Thoracic aorta endothelial cell (primary cell): Measurements from ENCODE around the gene TSSC4. TPM values are rescaled to one million over a fixed set of nuclear protein-coding genes. Genes with fewer than 3 reads are reported as not detected.

Source experiments
- small RNA-seq: library from RNA; depleted of rRNA; stranded (forward); fragments of <200 nt; gene quantifications from one replicate; pipeline ENCODE3, GENCODE V24; 2012
- total RNA-seq: library from RNA; depleted of rRNA; stranded (reverse); fragments of >200 nt; gene quantifications from 2 replicates; pipeline ENCODE4 v1.2.3, GENCODE V29; 2012

Gene TSSC4
- 28.5 and 34.7 TPM in 2 replicates for total RNA-seq

DNA sequence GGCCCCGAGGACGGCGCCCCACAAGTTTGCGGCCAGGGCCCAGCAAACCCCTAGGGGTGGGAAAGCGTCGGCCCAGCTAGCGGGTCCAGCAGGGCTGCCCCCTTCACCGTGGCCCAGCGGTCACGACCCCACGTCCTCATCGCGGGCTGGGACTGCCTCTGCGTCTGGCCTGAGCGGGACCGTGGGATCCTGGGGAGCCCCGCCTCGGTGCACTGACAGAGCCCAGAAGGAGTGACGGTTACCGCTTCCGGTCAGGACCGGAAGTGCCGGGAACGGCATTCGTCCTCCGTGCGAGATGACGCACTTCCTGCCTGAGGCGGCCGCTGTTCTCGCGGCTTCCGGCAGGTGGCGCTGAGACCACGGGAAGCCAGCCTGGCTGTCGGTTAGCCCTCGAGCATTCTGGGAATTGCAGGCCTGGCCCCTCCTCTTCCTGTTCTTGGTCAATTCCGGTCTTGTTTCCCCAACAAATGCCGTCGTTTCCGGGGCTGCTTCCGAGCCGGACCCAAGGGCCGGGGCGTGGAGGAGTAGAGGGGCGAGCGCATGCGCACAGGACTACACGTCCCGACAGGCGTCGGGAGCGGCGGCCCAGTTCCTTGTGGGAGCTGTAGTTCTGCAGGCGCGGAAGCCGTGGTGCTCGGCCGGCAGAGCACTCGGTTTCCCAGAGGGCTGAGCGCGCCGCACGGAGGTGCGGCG is at the start of gene TSSC4:
Gene TSSC4, plus strand, starts transcription at position 682 of the 693 bp plus-strand sequence. CDS start 1,884 bp downstream, outside the sequence.

DNA sequence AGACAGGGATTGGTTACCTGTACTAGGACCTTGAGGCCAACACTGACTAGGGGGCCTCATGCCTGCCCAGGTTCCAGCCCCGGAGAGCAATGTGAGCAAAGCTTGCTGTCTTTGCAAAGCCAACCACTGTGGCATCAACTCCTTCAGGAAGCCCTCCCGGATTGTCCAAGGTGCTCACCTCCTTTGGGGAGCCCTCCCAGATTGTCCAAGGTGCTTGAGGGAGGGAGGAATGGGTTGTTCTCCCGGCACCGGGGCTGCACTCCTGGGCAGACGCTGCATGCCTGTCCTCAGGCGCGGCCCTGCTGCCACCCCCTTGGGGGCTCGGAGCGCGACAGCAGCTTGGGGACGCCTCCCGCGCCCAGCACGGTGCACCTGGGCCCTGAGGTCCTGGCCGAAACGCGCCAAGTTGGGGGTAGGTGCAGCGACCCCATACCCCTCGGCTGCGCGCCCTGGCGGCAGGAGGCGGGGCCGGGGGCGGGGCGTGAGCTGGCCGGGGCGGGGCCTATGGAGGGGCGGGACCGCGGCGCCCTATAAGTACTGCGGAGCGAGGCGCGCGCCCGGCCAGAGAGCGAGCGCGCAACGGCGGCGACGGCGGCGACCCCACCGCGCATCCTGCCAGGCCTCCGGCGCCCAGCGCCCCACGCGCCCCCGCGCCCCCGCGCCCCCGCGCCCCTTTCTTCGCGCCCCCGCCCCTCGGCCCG is 23.6 kb upstream of the TSSC4 start, which contains the start of gene CD81:
Gene CD81, plus strand, starts transcription at position 560 of the 701 bp plus-strand sequence. CDS start 240 bp downstream, outside the sequence.

DNA sequence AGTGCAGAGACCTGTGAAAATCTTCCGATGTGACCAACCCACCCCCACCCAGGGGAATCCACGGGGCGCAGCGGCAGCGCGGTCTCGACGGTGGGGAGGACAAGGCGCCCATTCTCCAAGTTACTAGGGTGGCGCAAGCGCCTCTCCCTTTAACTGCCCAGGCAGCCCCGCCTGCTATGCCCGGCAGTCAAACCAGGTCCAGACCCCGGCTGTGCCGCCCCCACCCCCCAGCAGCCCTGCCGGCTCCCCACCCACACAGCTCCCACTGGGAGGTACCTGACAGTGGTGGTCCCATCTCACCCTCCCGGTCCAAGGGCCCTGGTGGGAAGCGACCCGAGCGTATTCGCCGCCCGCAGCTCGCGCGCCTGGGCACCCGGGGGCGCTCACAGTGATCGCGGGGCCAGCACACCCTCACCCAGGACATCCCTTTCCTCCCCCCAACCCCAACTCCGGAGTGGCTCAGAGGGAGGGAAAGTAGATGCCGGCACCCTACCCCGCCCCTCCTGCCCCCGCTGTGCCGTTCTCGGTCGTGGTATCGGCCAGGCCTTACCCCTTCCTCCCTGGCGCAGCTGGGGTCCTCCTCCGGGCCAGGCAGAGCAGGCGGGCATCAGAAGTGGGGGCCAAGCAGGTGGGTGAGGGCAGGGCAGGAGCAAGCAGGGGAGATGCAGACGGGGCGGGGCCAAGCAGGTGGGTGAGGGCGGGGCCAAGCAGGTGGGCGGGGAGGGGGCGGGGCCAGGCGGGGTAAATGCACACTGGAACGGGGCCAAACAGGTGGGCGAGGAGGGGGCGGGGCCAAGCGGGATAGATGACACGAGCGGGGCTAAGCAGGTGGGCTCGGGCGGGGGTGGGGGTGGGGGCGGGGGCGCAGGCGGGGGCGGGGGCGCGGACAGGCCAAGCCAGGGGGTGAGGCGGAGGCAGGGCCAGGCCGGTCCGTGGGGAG is 43.6 kb downstream of the TSSC4 start, which contains the start of gene TRPM5:
Gene TRPM5, minus strand, starts transcription at position 634 of the 940 bp plus-strand sequence. CDS start 21,478 bp downstream, outside the sequence.

DNA sequence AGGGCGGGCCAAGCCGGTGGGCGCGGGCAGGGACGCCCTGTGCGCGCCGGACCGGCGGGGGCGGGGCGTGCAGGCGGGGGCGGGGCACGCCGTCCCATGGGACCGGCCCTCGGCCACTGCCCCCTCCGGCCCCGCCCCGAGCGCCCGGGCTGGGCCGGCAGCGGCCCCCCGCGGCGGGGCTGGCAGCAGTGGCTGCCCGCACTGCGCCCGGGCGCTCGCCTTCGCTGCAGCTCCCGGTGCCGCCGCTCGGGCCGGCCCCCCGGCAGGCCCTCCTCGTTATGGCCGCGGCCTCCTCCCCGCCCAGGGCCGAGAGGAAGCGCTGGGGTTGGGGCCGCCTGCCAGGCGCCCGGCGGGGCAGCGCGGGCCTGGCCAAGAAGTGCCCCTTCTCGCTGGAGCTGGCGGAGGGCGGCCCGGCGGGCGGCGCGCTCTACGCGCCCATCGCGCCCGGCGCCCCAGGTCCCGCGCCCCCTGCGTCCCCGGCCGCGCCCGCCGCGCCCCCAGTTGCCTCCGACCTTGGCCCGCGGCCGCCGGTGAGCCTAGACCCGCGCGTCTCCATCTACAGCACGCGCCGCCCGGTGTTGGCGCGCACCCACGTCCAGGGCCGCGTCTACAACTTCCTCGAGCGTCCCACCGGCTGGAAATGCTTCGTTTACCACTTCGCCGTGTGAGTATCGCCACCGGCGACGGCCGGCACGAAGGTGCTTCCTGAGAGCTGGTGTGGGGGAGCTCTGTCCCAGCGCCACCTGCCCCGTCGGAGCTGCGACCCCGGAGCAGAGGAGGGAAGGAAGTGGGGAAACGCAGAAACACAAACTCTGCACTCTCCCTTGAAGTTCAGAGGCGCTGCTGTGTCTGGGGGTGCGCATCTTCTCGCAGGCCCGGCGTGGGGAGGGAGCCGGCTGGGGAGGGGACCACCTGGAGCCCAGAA is 44.5 kb downstream of the TSSC4 start, which contains the start of gene KCNQ1:
Gene KCNQ1, plus strand, starts transcription at position 188 of the 925 bp plus-strand sequence. Its CDS starts 91 bp downstream, at position 279.

Small RNA genes lying within 50 kb of the gene (small RNA-seq; reads per million reads assigned to genes)
- not detected for gene RF00019

Other genes with a start within 250 kb of the TSSC4 start
- not detected in 2 replicates for gene INS, start 239.5 kb upstream of the TSSC4 start, total RNA-seq
- gene TH, start 228.9 kb upstream of the TSSC4 start, total RNA-seq: not detected in 2 replicates
- gene ASCL2, start 130.2 kb upstream of the TSSC4 start, total RNA-seq: not detected in 2 replicates
- not detected in 2 replicates for gene C11orf21, start 98.8 kb upstream of the TSSC4 start, total RNA-seq
- gene TSPAN32, start 98.7 kb upstream of the TSSC4 start, total RNA-seq: not detected in 2 replicates
- 157 and 189 TPM in 2 replicates for gene CD81, start 23.4 kb upstream of the TSSC4 start, total RNA-seq
- not detected in 2 replicates for gene TRPM5, start 43.8 kb downstream of the TSSC4 start, total RNA-seq
- gene KCNQ1, start 44.3 kb downstream of the TSSC4 start, total RNA-seq: under 0.01 and 0.14 TPM in 2 replicates